C4-2B (cell line): ENCODE results near the gene CACFD1.

Experiments
- ZFX ChIP-seq: fragments of 450-650 bp; IDR thresholded peaks from 2 replicates; pipeline ENCODE4 v1.6.1; 2017
- TF ChIP-seq, protein P1 (sequence below): fragments of 450-650 bp; conservative IDR thresholded peaks from 2 replicates; pipeline ENCODE4 v1.5.1; 2017; ENCODE audit warnings: mild to moderate bottlenecking

DNA sequence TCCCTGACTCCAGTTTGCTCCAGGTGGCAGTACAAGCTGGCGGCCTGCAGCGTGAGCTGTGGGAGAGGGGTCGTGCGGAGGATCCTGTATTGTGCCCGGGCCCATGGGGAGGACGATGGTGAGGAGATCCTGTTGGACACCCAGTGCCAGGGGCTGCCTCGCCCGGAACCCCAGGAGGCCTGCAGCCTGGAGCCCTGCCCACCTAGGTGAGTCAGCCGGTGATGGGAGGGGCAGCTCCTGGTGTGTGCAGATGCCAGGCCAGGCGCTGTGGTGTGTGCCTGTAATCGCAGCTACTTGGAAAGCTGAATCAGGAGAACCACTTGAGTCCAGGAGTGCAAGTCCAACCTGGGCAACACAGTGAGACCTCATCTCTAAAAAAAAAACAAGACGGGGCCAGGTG lies 10.0 kb upstream of the CACFD1 start:
- TF ChIP-seq, protein P1, sequence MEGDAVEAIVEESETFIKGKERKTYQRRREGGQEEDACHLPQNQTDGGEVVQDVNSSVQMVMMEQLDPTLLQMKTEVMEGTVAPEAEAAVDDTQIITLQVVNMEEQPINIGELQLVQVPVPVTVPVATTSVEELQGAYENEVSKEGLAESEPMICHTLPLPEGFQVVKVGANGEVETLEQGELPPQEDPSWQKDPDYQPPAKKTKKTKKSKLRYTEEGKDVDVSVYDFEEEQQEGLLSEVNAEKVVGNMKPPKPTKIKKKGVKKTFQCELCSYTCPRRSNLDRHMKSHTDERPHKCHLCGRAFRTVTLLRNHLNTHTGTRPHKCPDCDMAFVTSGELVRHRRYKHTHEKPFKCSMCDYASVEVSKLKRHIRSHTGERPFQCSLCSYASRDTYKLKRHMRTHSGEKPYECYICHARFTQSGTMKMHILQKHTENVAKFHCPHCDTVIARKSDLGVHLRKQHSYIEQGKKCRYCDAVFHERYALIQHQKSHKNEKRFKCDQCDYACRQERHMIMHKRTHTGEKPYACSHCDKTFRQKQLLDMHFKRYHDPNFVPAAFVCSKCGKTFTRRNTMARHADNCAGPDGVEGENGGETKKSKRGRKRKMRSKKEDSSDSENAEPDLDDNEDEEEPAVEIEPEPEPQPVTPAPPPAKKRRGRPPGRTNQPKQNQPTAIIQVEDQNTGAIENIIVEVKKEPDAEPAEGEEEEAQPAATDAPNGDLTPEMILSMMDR, result no peak
- TF ChIP-seq ZFX, result no peak
